Measurements from ENCODE around the gene SLX9. TPM values are rescaled to one million over a fixed set of nuclear protein-coding genes. Genes with fewer than 3 reads are reported as not detected.

SLX9 gene
- total RNA-seq, 1 donor from 2014 or later = 33.1 TPM

DNA sequence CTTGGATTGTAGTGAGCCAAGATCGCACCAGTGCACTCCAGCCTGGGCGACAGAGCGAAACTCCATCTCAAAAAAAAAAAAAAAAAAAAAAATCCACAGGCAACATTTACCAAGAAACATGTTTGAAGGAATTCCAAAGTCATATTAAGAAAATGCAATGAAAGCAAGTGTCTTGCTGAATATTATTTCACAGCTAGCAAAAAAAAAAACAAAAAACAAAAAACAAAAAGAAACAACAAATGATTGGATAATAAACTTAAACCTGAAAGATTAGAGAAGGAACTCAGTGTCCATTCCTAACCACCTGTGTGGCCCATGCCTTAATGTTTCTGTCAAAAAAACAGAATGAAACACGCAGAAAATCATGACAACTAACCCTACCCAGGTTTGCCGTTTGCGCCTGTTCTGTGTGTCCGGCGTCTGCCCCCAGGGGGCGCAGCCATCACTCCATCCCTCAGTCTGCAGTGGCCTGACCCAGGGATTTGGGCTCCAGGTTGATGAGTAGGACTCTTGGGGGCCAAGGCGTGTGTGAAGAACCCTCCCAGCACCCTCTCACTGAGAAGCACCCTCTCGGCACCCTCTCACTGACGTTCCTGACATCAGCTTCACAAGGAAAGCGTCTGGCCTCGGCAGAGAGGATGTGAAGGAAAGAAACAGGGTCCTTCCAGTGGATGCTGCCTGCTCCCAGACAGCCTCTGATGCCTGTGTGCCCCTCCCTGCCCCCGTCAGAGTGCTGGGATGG is 47.1 kb upstream of the SLX9 start:
- peak; percentile 54 for DNase-seq (ENCODE audit: low spot score, unreplicated experiment)

DNA sequence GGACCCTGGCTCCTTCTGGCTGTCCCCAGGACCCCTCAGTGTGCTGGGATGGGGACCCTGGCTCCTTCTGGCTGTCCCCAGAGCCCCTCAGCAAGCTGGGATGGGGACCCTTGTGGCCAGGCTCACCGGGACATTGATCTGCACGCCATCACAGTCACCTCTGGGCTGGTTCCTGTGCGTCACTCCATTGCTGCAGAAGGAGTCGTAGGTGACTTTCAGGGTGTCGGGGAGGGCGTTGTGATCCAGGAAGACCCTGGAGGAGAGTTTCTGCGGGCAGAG is 46.6 kb upstream of the SLX9 start:
- Mint-ChIP-seq H3K27me3 (peaks cover 14% of the 10 kb centered on the region), H3K27ac (no peak overlapping the region), H3K9me3 (ENCODE audit: low read depth) (no peaks in the 10 kb centered on the region), H3K4me3 (ENCODE audit: low read depth) (no peak overlapping the region), H3K36me3 (ENCODE audit: insufficient read depth) (no peaks in the 10 kb centered on the region), H3K4me1 (ENCODE audit: low read depth) (no peaks in the 10 kb centered on the region)
- no peak for DNase-seq (ENCODE audit: low spot score, unreplicated experiment)
- TF ChIP-seq, protein P1, sequence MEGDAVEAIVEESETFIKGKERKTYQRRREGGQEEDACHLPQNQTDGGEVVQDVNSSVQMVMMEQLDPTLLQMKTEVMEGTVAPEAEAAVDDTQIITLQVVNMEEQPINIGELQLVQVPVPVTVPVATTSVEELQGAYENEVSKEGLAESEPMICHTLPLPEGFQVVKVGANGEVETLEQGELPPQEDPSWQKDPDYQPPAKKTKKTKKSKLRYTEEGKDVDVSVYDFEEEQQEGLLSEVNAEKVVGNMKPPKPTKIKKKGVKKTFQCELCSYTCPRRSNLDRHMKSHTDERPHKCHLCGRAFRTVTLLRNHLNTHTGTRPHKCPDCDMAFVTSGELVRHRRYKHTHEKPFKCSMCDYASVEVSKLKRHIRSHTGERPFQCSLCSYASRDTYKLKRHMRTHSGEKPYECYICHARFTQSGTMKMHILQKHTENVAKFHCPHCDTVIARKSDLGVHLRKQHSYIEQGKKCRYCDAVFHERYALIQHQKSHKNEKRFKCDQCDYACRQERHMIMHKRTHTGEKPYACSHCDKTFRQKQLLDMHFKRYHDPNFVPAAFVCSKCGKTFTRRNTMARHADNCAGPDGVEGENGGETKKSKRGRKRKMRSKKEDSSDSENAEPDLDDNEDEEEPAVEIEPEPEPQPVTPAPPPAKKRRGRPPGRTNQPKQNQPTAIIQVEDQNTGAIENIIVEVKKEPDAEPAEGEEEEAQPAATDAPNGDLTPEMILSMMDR (IDR thresholded peaks at IDR 0.05; ENCODE audit: unreplicated experiment) = no peak

More for the DNA sequence above, 47.1 kb upstream of the SLX9 start:
- no peak overlapping the region for H3K4me3 Mint-ChIP-seq (ENCODE audit: low read depth)
- H3K36me3 Mint-ChIP-seq (ENCODE audit: insufficient read depth) = no peaks in the 10 kb centered on the region
- H3K4me1 Mint-ChIP-seq (ENCODE audit: low read depth) = no peaks in the 10 kb centered on the region
- H3K27me3 Mint-ChIP-seq = peaks cover 13% of the 10 kb centered on the region
- TF ChIP-seq, protein P1 (IDR thresholded peaks at IDR 0.05; ENCODE audit: unreplicated experiment) = peak; percentile 82
- H3K27ac Mint-ChIP-seq = no peak overlapping the region
- no peaks in the 10 kb centered on the region for H3K9me3 Mint-ChIP-seq (ENCODE audit: low read depth)

DNA sequence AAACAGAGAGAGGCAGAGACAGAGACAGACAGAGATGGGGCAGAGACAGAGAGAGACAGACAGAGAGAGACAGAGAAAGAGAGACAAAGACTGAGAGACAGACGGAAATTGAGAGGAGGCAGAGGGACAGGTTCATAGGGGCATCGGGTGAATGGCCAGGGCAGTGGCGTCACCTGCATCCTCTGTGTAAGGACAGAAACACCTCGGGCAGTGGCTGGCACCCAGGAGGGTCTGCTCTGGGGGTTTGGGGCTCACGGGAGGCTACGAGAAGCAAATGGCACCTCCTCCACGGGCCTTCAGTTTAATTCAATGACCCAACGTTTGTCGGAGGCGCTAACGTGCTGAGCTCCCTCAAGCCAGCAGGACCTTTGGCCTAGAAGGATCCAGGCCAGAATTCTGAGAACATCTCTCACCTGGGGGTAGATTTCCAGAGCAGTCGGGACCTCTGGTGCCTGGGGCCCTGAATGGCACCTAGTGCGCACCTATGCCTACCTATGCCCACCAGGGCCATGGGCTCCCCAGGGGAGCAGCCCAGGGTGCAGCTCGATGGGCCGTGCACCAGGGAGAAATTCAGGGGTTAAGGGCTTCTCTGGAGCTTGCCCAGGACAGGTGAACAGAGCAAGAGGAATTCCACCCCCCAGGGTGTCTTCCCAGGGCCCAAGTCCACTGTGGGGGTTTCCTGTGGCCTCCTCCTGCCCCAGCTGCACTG is 45.7 kb upstream of the SLX9 start:
- Mint-ChIP-seq H3K36me3 (ENCODE audit: insufficient read depth) (no peaks in the 10 kb centered on the region), H3K9me3 (ENCODE audit: low read depth) (no peaks in the 10 kb centered on the region), H3K4me1 (ENCODE audit: low read depth) (no peaks in the 10 kb centered on the region), H3K27me3 (peaks cover 19% of the 10 kb centered on the region), H3K27ac (no peak overlapping the region), H3K4me3 (ENCODE audit: low read depth) (no peak overlapping the region)
- TF ChIP-seq, protein P1 (IDR thresholded peaks at IDR 0.05; ENCODE audit: unreplicated experiment) = no peak
- DNase-seq (ENCODE audit: low spot score, unreplicated experiment) = no peak

DNA sequence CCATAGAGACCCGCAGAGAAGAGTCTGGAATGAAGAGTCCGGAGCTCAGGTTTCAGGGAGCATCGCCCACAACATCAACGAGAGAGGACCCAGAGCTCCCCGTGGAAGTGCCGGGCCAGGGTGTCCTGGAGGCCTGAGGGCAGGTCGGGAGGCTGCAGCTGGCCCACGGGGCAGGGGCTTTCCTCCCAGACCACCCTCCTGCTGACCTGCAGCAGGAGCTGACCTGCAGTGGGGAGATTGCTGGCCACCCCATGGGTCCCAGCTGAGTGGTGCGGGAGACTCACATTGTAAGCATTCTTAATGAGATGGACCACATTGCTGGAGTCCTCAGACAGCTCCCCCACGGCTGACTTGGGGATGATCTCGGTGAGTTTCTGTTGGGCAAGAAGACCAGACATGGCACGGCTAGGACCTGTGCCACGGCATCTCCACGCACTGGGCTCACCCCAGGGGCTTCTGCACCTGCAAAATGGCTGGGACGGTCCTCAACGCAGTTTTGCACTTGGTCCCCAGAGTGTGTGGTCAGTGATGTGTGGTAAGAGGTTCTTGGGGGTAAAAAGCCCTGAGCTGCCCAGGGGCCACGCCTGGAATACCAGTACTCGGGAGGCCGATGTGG is 45.0 kb upstream of the SLX9 start:
- TF ChIP-seq, protein P1 (IDR thresholded peaks at IDR 0.05; ENCODE audit: unreplicated experiment) = no peak
- H3K9me3 Mint-ChIP-seq (ENCODE audit: low read depth) = no peaks in the 10 kb centered on the region
- H3K27me3 Mint-ChIP-seq = peaks cover 19% of the 10 kb centered on the region
- no peak overlapping the region for H3K4me3 Mint-ChIP-seq (ENCODE audit: low read depth)
- no peaks in the 10 kb centered on the region for H3K36me3 Mint-ChIP-seq (ENCODE audit: insufficient read depth)
- H3K4me1 Mint-ChIP-seq (ENCODE audit: low read depth) = no peaks in the 10 kb centered on the region
- no peak for DNase-seq (ENCODE audit: low spot score, unreplicated experiment)
- no peak overlapping the region for H3K27ac Mint-ChIP-seq

DNA sequence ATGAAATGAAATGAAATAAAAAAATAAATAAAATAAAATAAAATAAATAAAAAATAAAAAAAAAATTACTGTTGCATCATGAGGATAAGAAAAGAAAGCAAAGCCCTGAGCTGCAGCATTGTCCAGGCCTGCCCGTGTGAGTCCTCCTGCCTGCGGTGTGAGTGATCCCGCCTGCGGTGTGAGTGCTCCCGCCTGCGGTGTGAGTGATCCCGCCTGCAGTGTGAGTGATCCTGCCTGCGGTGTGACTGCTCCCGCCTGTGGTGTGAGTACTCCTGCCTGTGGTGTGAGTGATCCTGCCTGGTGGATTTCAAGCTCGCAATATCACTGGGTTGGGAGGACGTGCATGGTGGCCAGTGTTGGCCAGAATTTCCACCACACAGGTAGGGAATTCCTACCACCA is 44.0 kb upstream of the SLX9 start:
- H3K27me3 Mint-ChIP-seq = peaks cover 19% of the 10 kb centered on the region

More for the DNA sequence above, 44.0 kb upstream of the SLX9 start:
- Mint-ChIP-seq H3K36me3 (ENCODE audit: insufficient read depth) (no peaks in the 10 kb centered on the region), H3K9me3 (ENCODE audit: low read depth) (no peaks in the 10 kb centered on the region), H3K4me1 (ENCODE audit: low read depth) (no peaks in the 10 kb centered on the region), H3K27ac (no peak overlapping the region), H3K4me3 (ENCODE audit: low read depth) (no peak overlapping the region)
- DNase-seq (ENCODE audit: low spot score, unreplicated experiment) = no peak
- TF ChIP-seq, protein P1 (IDR thresholded peaks at IDR 0.05; ENCODE audit: unreplicated experiment) = no peak
